ENCODE measurements around the gene ARPC5L. TPM values are rescaled to one million over a fixed set of nuclear protein-coding genes. Genes with fewer than 3 reads are reported as not detected.
A peak's percentile ranks its signal among the peaks of the same experiment; 100 is the strongest.

The ARPC5L gene
- total RNA-seq, 1 experiment from 2014 or later, result 47.2 TPM

DNA sequence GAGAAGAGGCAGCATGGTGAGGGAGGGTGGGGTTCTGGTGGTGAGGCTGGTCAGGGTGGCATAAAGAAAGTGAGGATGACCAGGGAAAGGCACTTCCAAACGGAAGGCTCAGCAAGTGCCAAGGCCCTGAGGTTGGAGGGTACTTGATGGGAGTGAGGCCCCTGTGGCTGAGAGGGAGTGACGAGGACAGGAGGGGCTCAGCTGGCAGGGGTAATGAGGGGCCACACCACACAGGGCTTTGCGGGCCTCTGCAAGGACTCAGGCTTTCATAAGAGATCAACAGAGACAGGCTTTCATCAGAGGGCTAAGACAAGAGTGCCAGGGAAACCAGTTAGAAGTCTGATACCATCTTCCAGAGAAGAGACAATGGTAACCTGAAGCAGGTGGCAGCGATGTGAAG, 23.6 kb downstream of the ARPC5L start:
- peaks cover 7% of the 10 kb centered on the region for H3K36me3 Mint-ChIP-seq
- peaks cover 25% of the 10 kb centered on the region for H3K4me1 Mint-ChIP-seq
- ChIA-PET CTCF (no interaction called here), POLR2A (interaction anchor here (1.2 kb wide), 1 partner anchor 16 kb away, joined by 4 read pairs; no protein-coding TSS in a partner anchor)
- H3K27ac Mint-ChIP-seq, result no peak overlapping the region
- no peaks in the 10 kb centered on the region for H3K9me3 Mint-ChIP-seq
- H3K27me3 Mint-ChIP-seq (ENCODE audit: low read depth), result no peaks in the 10 kb centered on the region
- TF ChIP-seq SP1 (CRISPR knock-in tag; conservative IDR thresholded peaks at IDR 0.05) (no peak), ZNF416 (CRISPR knock-in tag; IDR thresholded peaks at IDR 0.05) (no peak), SMAD3 (CRISPR knock-in tag; IDR thresholded peaks at IDR 0.05; ENCODE audit: borderline replicate concordance) (no peak), CBFB (CRISPR knock-in tag; IDR thresholded peaks at IDR 0.05; ENCODE audit: low read depth) (no peak), OVOL2 (CRISPR knock-in tag; IDR thresholded peaks at IDR 0.05; ENCODE audit: borderline replicate concordance) (no peak), TEAD4 (CRISPR knock-in tag; IDR thresholded peaks at IDR 0.05) (no peak), CREM (CRISPR knock-in tag; IDR thresholded peaks at IDR 0.05) (no peak), TEAD1 (CRISPR knock-in tag; IDR thresholded peaks at IDR 0.05) (no peak), FOXK1 (CRISPR knock-in tag; IDR thresholded peaks at IDR 0.05) (no peak), GABPB1 (CRISPR knock-in tag; IDR thresholded peaks at IDR 0.05) (no peak), SOX15 (CRISPR knock-in tag; IDR thresholded peaks at IDR 0.05) (no peak), EMX1 (CRISPR knock-in tag; IDR thresholded peaks at IDR 0.05) (no peak), SMAD4 (CRISPR knock-in tag; IDR thresholded peaks at IDR 0.05) (no peak)
- TF ChIP-seq, protein P1, sequence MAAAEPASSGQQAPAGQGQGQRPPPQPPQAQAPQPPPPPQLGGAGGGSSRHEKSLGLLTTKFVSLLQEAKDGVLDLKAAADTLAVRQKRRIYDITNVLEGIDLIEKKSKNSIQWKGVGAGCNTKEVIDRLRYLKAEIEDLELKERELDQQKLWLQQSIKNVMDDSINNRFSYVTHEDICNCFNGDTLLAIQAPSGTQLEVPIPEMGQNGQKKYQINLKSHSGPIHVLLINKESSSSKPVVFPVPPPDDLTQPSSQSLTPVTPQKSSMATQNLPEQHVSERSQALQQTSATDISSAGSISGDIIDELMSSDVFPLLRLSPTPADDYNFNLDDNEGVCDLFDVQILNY (CRISPR knock-in tag; IDR thresholded peaks at IDR 0.05), result no peak
- TF ChIP-seq, protein P2, sequence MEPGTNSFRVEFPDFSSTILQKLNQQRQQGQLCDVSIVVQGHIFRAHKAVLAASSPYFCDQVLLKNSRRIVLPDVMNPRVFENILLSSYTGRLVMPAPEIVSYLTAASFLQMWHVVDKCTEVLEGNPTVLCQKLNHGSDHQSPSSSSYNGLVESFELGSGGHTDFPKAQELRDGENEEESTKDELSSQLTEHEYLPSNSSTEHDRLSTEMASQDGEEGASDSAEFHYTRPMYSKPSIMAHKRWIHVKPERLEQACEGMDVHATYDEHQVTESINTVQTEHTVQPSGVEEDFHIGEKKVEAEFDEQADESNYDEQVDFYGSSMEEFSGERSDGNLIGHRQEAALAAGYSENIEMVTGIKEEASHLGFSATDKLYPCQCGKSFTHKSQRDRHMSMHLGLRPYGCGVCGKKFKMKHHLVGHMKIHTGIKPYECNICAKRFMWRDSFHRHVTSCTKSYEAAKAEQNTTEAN (CRISPR knock-in tag; IDR thresholded peaks at IDR 0.05), result no peak
- TF ChIP-seq, protein P3, sequence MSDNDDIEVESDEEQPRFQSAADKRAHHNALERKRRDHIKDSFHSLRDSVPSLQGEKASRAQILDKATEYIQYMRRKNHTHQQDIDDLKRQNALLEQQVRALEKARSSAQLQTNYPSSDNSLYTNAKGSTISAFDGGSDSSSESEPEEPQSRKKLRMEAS (CRISPR knock-in tag; IDR thresholded peaks at IDR 0.05), result no peak
- TF ChIP-seq, protein P4, sequence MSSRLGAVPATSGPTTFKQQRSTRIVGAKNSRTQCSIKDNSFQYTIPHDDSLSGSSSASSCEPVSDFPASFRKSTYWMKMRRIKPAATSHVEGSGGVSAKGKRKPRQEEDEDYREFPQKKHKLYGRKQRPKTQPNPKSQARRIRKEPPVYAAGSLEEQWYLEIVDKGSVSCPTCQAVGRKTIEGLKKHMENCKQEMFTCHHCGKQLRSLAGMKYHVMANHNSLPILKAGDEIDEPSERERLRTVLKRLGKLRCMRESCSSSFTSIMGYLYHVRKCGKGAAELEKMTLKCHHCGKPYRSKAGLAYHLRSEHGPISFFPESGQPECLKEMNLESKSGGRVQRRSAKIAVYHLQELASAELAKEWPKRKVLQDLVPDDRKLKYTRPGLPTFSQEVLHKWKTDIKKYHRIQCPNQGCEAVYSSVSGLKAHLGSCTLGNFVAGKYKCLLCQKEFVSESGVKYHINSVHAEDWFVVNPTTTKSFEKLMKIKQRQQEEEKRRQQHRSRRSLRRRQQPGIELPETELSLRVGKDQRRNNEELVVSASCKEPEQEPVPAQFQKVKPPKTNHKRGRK (CRISPR knock-in tag; IDR thresholded peaks at IDR 0.05; ENCODE audit: borderline replicate concordance), result no peak
- TF ChIP-seq, protein P5, sequence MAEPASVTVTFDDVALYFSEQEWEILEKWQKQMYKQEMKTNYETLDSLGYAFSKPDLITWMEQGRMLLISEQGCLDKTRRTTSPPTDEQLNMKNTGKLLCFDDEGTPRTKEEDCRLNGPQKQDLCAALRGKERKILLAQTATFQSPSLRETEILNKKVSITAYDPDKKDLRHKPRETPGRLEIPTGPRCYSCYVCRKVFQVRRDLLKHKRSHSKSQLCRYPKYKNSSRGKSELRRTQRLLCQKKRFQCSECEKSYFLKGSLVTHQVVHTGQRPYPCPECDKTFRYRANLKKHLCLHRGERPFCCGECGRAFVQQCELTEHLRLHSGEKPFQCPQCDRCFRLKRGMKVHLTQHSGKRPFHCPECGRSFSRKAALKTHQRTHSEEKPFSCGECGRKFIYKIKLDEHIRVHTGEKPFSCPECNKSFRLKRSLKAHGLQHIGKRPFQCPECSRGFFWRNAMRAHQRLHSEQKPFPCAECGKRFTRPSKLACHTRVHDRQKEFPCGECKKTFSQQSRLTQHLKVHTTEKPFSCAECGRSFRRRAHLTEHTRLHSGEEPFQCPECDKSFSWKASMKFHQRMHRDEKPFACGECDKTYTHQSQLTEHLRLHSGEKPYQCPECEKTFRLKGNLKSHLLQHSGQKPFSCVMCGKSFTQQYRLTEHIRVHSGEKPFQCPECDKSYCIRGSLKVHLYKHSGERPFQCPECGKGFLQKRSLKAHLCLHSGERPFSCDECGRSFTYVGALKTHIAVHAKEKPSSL (CRISPR knock-in tag; conservative IDR thresholded peaks at IDR 0.05), result no peak
- ATAC-seq (no peak), DNase-seq (ENCODE audit: low spot score) (no peak)
- H3K4me3 Mint-ChIP-seq, result no peak overlapping the region

DNA sequence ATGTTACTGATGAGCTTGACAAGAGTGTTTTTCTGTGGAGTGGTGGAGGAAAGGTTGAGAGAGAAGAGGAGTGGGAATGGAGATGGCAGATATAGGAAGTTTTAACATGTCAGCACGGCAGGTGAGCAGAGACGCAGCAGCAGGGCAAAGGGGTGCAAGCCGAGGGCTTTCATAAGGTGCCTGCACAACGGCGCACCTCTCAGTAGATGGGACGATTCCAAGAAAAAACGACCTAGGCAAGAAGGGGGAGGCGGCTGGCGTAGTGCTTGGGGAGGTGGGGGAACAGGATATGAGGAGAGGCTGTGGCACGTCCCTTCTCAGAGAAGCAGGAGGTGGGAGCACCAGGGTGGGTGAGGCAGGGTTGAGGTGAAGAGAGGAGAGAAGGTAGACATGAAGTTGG, 24.5 kb downstream of the ARPC5L start:
- Mint-ChIP-seq H3K27me3 (ENCODE audit: low read depth) (no peaks in the 10 kb centered on the region), H3K27ac (peak overlapping the region; percentile 20; the same call in 1 of the 2 replicates), H3K36me3 (peaks cover 8% of the 10 kb centered on the region), H3K4me1 (peaks cover 16% of the 10 kb centered on the region), H3K4me3 (no peak overlapping the region), H3K9me3 (no peaks in the 10 kb centered on the region)
- ATAC-seq (no peak), DNase-seq (ENCODE audit: low spot score) (no peak)
- POLR2A ChIA-PET, result interaction anchor here (0.5 to 1.2 kb wide), 2 partner anchors 17 to 75 kb away, joined by 4 to 5 read pairs; no protein-coding TSS in a partner anchor
- CTCF ChIA-PET, result interaction anchor here (0.9 to 2.0 kb wide), 2 partner anchors 34 to 37 kb away, joined by 3 to 7 read pairs; partner anchors contain the start of gene WDR38
- TF ChIP-seq NR1H2 (CRISPR knock-in tag; IDR thresholded peaks at IDR 0.05), result no peak
- TF ChIP-seq MYBL2 (CRISPR knock-in tag; IDR thresholded peaks at IDR 0.05), result no peak
- TF ChIP-seq SMAD4 (CRISPR knock-in tag; IDR thresholded peaks at IDR 0.05), result no peak
- TF ChIP-seq, protein P1 (CRISPR knock-in tag; IDR thresholded peaks at IDR 0.05), result no peak
- TF ChIP-seq ATF1 (CRISPR knock-in tag; IDR thresholded peaks at IDR 0.05), result no peak
- no peak for TF ChIP-seq ZNF396 (CRISPR knock-in tag; IDR thresholded peaks at IDR 0.05; ENCODE audit: borderline replicate concordance)
- TF ChIP-seq, protein P6, sequence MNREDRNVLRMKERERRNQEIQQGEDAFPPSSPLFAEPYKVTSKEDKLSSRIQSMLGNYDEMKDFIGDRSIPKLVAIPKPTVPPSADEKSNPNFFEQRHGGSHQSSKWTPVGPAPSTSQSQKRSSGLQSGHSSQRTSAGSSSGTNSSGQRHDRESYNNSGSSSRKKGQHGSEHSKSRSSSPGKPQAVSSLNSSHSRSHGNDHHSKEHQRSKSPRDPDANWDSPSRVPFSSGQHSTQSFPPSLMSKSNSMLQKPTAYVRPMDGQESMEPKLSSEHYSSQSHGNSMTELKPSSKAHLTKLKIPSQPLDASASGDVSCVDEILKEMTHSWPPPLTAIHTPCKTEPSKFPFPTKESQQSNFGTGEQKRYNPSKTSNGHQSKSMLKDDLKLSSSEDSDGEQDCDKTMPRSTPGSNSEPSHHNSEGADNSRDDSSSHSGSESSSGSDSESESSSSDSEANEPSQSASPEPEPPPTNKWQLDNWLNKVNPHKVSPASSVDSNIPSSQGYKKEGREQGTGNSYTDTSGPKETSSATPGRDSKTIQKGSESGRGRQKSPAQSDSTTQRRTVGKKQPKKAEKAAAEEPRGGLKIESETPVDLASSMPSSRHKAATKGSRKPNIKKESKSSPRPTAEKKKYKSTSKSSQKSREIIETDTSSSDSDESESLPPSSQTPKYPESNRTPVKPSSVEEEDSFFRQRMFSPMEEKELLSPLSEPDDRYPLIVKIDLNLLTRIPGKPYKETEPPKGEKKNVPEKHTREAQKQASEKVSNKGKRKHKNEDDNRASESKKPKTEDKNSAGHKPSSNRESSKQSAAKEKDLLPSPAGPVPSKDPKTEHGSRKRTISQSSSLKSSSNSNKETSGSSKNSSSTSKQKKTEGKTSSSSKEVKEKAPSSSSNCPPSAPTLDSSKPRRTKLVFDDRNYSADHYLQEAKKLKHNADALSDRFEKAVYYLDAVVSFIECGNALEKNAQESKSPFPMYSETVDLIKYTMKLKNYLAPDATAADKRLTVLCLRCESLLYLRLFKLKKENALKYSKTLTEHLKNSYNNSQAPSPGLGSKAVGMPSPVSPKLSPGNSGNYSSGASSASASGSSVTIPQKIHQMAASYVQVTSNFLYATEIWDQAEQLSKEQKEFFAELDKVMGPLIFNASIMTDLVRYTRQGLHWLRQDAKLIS (CRISPR knock-in tag; IDR thresholded peaks at IDR 0.05; ENCODE audit: borderline replicate concordance), result no peak
- no peak for TF ChIP-seq TEAD1 (CRISPR knock-in tag; IDR thresholded peaks at IDR 0.05)
- no peak for TF ChIP-seq NR3C1 (CRISPR knock-in tag; conservative IDR thresholded peaks at IDR 0.05; ENCODE audit: low read depth)
- TF ChIP-seq, protein P7, sequence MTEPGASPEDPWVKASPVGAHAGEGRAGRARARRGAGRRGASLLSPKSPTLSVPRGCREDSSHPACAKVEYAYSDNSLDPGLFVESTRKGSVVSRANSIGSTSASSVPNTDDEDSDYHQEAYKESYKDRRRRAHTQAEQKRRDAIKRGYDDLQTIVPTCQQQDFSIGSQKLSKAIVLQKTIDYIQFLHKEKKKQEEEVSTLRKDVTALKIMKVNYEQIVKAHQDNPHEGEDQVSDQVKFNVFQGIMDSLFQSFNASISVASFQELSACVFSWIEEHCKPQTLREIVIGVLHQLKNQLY (CRISPR knock-in tag; IDR thresholded peaks at IDR 0.05), result no peak
